HEK293T (cell line): Measurements from ENCODE around the gene NUDT4.

Source experiments
- ARNT ChIP-seq: fragments of 450-650 bp; IDR thresholded peaks from 2 replicates; pipeline ENCODE4 v1.6.1; 2017; ENCODE audit warnings: mild to moderate bottlenecking
- FOXA1 ChIP-seq: fragments of 450-650 bp; IDR thresholded peaks from 2 replicates; pipeline ENCODE4 v1.6.1; 2016; ENCODE audit warnings: mild to moderate bottlenecking
- FOXM1 ChIP-seq: fragments of 450-650 bp; IDR thresholded peaks from 2 replicates; pipeline ENCODE4 v1.6.1; 2017; ENCODE audit warnings: mild to moderate bottlenecking, borderline replicate concordance
- HDGF ChIP-seq: fragments of 450-650 bp; IDR thresholded peaks from 2 replicates; pipeline ENCODE4 v1.6.1; 2017; ENCODE audit warnings: antibody characterized with exemption, borderline replicate concordance
- L3MBTL2 ChIP-seq: fragments of 450-650 bp; conservative IDR thresholded peaks from 2 replicates; pipeline ENCODE4 v1.6.1; 2016; ENCODE audit warnings: mild to moderate bottlenecking
- NFRKB ChIP-seq: fragments of 450-650 bp; IDR thresholded peaks from 2 replicates; pipeline ENCODE4 v1.6.1; 2016; ENCODE audit warnings: mild to moderate bottlenecking, moderate library complexity
- SP1 ChIP-seq: fragments of 450-650 bp; IDR thresholded peaks from 2 replicates; pipeline ENCODE4 v1.6.1; 2017
- SUZ12 ChIP-seq: fragments of 450-650 bp; IDR thresholded peaks from 2 replicates; pipeline ENCODE4 v1.6.1; 2016; ENCODE audit warnings: mild to moderate bottlenecking
- TARDBP ChIP-seq: fragments of 450-650 bp; IDR thresholded peaks from 2 replicates; pipeline ENCODE4 v1.6.1; 2016

DNA sequence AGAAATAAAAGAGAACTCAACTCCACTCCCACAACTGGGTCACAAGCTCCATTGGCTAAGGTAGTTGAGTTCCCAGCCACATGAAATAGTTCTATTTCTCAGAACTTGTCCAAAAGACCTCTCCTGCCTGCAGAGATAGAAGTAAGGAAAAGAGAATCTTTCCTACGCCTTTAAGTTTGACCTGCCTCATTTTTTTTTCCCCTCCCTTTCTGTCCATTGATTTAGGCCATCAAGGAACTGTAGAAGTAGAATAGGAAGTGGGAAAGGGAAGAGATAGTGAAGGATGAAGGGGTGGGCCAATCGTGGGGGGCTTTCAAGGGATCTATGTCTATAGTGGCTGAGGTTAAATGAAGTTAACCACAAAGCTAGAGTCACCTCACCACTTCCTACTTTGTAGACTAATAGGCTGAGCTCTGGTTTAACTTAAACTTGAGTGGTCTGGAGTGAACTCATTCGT lies 13.9 kb upstream of the NUDT4 start:
- no peak for TF ChIP-seq TARDBP
- no peak for TF ChIP-seq NFRKB
- no peak for TF ChIP-seq L3MBTL2
- no peak for TF ChIP-seq FOXA1
- no peak for TF ChIP-seq FOXM1
- TF ChIP-seq HDGF: no peak
- no peak for TF ChIP-seq SP1
- TF ChIP-seq ARNT: no peak
- TF ChIP-seq SUZ12: no peak
